Measurements from ENCODE around the gene PRAMEF20.
"Not testable (repeated sequence)": the region's sequence is repeated elsewhere in the genome, so short reads cannot be mapped to it uniquely, and the experiment has no call there.

DNA sequence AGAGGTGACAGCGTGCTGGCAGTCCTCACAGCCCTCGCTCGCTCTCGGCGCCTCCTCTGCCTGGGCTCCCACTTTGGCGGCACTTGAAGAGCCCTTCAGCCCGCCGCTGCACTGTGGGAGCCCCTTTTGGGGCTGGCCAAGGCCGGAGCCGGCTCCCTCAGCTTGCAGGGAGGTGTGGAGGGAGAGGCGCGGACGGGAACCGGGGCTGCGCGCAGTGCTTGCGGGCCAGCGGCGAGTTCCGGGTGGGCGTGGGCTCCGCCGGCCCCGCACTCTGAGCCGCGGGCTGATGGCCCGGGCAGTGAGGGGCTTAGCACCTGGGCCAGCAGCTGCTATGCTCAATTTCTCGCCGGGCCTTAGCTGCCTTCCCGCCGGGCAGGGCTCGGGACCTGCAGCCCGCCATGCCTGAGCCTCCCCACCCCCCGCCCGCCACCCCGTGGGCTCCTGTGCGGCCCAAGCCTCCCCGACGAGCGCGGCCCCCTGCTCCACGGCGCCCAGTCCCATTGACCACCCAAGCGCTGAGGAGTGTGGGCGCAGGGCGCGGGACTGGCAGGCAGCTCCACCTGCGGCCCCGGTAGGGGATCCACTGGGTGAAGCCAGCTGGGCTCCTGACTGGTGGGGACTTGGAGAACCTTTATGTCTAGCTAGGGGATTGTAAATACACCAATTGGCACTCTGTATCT, 29.0 kb downstream of the PRAMEF20 start:
- TF ChIP-seq, protein P1, sequence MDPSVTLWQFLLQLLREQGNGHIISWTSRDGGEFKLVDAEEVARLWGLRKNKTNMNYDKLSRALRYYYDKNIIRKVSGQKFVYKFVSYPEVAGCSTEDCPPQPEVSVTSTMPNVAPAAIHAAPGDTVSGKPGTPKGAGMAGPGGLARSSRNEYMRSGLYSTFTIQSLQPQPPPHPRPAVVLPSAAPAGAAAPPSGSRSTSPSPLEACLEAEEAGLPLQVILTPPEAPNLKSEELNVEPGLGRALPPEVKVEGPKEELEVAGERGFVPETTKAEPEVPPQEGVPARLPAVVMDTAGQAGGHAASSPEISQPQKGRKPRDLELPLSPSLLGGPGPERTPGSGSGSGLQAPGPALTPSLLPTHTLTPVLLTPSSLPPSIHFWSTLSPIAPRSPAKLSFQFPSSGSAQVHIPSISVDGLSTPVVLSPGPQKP (IDR thresholded peaks at IDR 0.05; ENCODE audit: low read depth, low read length): not testable (repeated sequence)
- TF ChIP-seq, protein P2, sequence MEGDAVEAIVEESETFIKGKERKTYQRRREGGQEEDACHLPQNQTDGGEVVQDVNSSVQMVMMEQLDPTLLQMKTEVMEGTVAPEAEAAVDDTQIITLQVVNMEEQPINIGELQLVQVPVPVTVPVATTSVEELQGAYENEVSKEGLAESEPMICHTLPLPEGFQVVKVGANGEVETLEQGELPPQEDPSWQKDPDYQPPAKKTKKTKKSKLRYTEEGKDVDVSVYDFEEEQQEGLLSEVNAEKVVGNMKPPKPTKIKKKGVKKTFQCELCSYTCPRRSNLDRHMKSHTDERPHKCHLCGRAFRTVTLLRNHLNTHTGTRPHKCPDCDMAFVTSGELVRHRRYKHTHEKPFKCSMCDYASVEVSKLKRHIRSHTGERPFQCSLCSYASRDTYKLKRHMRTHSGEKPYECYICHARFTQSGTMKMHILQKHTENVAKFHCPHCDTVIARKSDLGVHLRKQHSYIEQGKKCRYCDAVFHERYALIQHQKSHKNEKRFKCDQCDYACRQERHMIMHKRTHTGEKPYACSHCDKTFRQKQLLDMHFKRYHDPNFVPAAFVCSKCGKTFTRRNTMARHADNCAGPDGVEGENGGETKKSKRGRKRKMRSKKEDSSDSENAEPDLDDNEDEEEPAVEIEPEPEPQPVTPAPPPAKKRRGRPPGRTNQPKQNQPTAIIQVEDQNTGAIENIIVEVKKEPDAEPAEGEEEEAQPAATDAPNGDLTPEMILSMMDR (IDR thresholded peaks at IDR 0.05): not testable (repeated sequence)

All from A549 (cell line).